ENCODE data around the gene DLGAP1.
"Not testable (repeated sequence)": the region's sequence is repeated elsewhere in the genome, so short reads cannot be mapped to it uniquely, and the experiment has no call there.

DLGAP1 gene

DNA sequence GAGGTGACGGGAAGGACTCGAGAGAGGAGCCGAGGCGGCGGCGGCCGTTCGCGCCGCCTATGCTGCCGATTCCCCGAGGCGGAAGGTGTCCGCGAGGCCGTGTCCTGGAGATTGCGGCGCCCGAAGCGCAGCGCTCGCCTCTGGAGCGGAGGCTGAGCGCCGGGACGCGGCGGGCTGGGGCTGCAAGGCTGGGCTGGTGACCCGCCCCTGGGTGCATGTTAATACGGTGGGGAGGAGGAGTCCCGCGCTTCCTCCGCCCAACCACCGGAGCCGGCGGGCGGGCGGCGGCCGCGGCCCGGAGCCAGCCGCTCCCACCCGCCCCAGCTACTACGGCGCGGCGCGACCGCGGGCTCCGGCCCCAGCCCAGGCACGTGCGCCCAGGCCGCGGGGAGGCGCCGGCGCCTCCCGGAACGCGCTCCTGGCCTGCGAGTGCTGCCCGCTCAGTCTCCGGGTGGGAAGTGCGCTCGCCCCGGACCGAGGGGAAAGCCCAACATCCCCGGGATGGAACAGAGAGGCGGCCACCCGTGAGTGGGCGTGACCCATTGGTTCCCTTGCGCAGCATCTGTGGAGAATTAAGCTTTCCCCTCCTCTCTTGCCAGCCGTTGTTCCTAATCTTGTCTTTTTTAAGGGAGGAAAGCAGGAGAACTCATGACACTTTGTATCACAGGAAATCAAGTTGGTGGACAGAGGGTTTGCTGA is at the start of gene DLGAP1:
DLGAP1 (minus strand) TSS at position 195 of the 699 bp plus-strand sequence.
- DNase-seq, result no peak

DNA sequence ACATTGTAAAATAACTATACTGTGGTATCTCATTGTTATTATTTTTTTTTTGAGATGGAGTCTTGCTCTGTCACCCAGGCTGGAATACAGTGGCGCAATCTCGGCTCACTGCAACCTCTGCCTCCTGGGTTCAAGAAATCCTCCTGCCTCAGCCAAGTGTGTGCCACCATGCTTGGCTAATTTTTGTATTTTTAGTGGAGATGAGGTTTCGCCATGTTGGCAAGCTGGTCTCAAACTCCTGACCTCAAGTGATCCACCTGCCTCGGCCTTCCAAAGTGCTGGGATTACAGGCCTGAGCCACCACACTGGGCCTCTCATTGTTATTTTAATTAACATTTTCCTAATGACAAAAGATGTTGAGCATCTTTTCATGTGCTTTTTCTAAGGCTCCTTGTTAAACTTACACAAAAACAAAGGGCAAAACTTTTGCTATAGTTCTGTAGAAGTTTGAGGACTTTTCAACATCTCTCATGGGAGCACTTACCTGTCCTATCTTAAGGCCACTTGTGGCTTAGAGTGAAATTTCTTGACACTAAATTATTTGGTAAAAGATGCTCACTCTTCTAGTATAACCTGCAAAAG is 39.7 kb upstream of the DLGAP1 start:
- not testable (repeated sequence) for DNase-seq

DNA sequence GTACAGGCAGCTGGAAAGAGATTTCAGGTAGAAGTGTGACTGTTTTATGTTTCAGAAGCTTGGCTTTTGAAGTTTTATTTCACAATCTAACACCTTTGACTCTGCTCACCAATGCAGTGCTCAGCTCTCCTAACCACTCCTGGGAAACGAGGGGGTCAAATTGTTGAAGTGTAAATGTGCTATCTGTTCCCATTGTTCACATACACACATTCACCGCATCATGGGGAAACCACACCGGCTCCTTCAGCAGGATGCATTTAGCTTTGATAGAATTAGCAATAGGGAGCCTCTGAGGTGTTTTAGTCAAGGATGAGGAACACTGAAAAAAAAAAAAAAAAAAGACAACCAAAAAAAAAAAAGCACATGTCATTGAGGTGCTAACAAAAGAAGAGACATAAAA is 13.4 kb upstream of the DLGAP1 start:
- DNase-seq, result no peak

DNA sequence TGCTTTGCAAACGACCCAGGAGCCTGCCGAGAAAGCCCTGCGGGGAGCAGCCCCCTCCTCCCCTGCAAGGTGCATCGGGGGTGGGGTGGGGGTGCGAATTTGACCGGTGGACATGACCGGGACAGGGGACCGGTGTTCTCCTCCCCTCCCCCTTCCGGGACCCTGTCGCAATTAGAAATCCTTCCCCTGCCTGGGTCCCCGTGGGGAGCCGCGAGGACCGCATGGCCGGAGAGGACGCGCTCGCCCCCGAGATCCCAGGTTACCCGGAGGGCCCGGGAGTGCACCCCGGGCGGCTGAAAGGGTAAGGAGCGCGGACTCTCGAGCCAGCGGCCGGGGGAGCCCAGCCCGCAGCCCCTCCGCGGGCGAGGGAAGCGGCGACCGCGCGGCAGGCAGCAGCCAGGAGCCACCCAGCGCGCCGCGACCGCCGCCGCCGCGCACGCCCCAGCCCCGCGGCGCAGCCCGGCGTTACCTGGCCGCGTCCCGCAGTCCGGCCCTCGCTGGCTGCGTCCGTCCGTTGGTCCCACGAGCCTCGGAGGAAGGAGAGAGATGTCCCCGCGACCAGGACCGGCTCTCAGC is 482 bp downstream of the DLGAP1 start:
- no peak for DNase-seq

DNA sequence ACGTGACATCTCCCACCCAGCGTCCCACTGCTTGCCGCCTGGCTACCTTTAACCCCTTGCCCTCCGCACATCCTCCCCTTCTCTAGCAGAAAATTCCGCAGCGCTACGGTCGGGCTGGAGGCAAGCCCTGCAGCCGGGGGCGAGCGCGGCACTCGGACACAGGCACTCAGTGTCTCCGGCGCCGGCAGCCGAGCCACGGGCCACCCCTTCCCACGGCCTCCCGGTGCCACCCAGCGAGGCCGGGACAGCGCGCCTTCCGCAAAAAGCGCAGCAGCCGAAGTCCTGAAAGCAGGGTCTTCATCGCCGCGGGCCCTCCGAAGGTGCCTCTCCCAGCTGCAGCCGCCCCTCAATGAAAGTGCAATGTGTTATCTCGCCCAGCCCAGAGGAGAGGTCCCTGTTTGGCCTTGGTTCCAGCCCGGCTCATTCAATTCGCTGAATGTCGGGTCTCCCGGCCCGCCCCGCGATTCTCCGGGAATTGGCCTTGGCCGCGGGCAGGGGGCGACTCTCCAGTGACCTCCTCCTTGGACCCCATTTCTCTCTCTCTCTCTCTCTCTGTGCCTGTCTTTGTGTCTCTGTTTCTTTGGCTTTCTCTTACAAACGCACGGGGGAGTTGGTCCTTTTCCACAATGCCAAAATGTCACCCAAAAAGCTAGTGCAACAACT is 1.1 kb downstream of the DLGAP1 start:
- DNase-seq, result no peak

DNA sequence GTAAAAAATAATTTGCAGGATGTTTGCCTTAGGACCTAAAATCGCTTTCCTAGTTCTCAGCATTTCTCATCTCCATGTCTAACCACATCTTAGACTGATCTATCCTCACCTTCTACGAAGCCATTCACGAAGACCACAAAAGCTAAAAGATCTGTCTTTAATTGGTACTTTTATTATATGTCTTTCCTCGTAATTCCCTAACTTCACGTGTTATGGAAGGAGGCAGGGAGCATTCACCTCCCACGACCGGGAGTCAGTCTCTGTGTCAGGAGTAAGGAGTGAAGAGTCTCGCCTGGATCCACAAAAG is 1.6 kb downstream of the DLGAP1 start:
- no peak for DNase-seq

DNA sequence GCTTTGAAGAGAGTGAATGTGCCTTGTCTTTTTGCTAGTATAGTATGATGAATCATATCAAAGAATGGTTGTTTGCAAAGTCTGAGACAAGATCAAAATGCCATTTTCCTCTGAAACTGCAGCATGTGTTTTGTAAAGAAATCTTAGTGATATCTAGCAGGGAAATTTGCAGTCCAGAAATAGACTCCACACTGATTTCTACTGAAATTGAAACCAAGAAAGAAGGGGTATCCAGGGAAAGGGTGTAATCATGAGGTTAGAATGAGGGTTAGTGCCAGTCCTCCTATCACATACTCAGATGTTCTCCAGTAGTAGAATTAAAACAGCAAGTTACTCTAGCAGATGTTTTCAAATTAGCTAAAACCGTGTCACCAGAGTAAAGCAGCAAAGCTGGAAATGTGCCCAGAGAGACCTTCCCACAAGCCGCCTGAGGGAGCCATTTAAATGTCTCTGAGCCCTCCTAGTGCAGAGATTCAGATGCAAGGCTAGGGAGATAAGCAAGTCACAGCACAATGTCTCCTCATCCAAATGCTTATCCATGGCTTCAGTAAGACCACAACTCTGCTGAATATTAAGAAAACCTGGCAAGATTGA is 4.9 kb downstream of the DLGAP1 start:
- no peak for DNase-seq

DNA sequence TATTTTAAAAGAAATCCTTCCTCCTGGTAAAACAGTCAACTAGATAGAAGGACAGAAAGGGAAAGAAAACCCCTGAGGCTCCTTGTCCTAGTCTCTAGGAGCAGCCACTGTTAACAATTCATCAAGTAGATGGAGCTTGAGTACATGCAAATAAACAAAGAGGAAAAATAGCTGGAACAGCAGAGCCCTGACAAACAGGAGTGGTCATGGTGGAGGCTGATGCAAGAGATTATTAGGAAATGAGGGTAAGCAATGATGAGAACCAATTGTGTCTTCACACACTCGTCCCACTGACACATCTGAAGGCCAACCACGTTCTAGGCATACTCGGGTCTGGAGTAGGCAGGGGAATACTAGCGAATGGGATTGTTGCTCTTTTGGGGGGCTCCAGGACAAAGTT is 9.2 kb downstream of the DLGAP1 start:
- no peak for DNase-seq

DNA sequence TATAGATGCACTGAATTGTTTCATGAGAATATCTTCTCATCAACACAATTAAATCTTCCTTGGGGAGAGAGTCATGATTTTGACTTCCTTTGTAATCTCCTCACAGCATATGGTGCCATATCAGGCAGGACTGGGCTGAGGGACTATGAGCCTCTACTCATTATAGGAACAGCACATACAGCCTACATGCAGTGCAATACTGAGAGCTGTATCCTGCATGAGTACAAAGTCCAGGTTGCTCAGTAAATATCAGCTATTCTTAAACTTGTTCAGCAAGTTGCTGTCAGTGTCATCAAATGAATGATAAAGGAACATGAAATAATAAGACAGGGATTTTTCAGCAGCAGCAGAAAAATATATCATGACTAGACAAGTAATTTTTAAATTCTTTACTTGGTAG is 10.8 kb downstream of the DLGAP1 start:
- no peak for DNase-seq

DNA sequence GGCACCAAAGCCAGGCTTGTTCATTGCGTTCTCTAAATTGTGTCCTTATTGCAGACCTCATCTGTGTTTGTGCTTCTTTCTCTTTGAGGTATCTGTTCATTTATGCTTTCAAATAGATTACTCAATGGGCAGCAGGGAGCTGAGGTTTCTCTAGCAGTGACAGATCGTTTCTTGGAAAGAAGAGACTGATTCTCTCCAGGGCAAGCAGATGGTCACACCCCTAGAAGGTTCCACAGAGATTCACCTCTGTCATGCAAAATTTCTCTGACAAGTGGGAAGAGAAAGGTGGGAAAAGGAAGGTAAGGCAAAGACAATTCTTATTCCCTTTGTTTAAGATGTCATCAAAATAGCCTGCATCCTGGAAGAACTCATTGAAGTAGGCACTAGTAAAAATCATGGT is 14.0 kb downstream of the DLGAP1 start:
- DNase-seq, result no peak

DNA sequence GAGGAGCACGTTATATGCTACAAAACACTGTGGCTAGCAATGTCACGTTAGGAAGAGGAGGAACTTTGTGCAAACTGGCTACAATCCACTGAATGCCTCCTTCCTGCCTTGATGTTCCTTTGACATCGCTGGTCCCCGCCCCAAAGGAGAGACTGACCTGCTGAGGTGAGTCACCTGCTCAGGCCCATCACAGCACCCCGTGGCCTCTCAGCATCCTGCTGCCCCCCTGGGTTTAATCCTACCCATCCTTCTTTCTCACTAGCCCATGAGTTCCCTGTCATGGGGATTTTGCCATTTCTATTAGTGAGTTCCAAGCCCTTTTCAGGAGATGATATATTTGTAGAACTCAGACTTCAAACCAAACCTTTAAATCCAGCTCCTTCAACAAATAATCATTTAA is 16.2 kb downstream of the DLGAP1 start:
- DNase-seq, result no peak

DNA sequence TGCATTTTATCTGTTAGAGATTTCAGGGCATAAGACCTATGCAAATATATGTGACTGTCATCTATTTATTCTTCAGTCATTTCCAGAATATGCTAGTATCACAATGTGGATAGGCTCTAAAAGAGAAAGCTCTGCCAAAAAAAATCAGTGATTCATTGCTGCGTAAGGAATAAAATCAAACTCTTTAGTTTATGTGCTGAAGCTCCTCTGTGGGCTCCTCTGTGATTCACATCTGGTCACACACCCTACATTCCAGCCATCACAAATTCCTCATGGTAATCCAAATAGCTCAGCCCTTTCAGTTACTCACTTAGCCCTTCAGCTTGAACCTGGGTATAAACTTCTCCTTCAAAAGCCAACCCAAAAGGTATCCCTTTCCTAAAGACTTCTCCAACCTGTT is 21.4 kb downstream of the DLGAP1 start:
- DNase-seq, result no peak

DNA sequence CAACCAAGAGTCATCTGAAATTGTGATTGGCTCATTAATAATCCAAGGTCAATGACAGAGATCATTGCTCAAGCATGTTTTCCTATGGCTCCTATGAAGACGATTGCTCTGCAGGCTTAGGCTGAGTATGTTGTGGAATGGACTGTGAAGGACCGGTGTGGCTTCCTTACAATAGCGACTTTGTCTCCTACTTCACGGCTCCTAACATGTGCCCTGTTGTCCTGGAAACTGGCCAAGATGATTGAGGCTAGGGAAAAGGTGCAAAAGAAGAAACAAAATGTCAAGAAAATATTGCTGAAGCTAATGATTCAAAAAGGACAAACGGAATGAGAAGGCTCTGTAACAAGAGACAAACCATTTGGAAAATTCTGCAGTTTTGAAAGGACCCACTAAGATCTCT is 24.3 kb downstream of the DLGAP1 start:
- DNase-seq, result no peak

DNA sequence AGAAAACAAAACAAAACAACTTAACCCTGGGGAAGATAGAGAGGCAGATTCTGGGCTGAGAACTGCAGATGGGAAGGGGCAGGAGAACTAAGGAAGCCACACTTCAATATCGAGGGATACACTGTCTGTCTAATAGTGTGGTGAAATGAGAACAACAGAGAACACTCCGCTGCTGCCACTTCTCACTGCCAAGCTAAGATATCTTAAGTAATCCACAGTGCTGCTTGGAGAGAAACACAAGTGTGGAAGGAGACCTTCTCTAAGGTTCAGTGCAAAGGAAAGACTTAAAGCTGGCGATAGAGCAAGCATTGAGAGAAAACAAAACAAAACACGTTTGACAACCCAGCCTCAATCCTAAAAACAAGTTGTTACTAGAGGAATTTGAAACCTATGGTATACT is 37.4 kb downstream of the DLGAP1 start:
- no peak for DNase-seq

DNA sequence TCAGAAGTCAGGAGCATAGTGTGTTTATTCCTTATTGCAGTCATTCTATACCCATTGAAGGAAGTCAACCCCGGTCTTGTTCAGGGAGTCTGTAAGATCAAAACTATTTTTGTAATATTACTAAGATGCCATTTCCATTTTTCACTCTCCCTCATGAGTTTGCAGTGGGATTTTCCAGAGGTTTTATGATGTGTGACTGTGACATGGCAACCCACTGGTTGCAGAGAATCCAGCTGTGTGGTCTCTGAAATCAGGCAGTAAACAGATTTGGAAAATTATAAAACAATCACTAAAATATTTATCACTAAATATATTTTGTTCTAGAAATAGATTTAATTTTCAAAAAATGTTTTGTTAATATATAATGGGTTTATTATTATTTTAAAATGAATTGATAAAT is 38.1 kb downstream of the DLGAP1 start:
- no peak for DNase-seq

DNA sequence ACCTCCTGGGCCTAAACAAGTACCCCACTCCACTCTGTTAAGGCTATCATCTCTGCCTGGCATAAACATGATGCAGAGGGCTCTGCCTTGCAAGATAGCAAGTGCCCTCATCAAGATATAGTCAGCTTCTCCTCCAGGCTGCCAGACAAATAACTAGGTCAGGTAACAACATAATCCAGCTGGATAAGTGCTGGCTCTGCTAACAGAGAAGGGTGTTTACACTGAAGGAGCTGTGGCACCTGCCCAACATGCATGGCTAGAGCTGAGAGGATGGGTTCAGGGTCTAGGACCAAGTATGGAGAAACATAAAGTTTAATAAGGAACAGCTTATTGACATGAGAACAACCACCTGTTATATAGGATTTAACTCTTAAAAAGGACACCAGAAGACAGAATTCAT is 42.8 kb downstream of the DLGAP1 start:
- no peak for DNase-seq

DNA sequence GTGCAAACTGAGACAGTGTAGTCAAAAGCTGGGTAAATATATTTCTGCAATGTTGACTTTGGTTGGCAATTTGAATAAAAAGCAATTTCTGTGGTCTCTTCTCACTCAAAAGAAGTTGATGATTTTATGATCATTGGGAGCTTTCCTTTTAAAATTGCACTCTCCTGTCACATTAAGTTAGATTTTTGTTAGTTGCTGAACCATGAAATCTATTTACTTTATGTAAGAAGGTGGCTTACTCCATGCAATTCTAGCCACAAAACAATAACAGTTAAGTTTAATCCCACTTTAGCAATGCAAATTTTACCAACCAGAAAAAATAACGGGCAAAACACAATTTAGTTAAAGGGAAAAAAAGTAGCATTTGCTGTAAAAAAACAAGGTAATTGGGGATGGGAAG is 48.3 kb downstream of the DLGAP1 start:
- no peak for DNase-seq

DNA sequence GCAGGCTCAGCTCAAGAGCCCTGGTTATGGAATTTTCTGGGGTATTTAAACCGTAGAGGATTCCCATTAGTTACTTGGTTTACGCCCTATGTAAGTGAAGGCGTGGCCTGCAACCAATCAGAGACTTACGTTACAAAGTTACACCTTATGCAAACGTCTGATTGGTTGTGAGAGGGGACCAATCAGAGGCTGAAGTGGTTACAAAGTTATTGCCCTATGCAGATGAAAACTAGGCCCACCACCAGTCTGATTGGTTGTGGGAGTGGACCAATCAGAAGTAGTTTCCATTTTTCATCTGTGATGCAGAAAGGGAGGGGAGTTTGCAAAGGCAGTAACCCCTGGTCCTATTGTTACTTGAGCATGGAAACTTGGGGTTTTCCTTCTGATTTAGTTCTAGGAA is 49.1 kb downstream of the DLGAP1 start:
- no peak for DNase-seq

DNA sequence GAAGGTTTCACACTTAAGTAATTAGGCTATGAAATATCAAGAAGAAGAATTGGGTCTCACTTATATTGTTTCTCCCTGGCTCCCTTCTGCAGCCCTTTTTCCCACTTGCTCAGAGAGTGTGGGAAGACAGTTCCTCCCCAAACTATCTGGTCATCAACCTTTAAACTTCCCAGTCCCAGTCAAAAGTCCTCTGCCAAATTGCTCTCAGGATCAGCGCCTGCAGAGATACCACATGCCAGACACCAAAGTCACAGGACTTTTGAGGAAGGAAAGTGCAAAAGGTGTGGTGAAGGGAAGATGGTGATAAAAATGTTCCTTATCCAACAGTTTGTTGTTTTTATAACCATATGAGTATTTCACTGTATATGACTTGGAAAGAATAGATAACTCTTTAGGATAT is 51.3 kb downstream of the DLGAP1 start:
- no peak for DNase-seq

DNA sequence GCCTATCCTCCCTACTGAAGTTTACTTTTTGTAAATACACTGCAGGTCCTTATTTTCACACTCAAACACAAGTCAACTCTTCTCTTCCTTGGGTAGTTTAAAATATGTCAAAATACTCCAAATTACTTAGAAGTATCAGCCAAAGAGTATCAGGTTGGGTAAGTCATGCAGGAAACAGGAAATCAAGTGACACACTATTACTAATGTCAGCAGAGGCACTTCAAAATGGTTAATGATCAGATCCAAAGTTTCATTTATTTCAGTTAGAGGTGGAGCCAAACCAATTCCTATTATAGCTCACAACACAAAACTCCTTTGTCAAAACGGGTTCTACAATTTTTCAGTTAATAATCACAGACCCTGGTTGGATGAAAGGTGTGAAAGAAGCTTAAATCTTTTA is 54.2 kb downstream of the DLGAP1 start:
- no peak for DNase-seq

DNA sequence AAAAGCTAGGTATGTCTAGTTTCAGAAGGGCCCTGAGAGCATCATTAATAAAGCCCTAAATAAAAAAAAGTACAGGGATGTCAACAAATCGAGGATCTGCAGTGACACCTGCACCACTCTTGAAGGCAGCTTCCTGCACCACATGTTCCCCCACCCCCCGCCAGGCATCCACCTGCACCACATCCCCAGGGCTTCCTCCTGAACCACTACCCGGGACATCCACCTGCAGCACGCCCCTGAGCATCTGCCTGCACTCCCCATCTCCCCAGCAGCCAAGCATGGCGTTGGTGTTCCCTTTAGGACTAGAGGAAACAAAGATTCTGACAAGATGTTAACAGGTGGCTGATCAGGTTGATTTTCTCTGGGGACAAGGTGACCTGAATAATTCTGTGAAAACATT is 55.2 kb downstream of the DLGAP1 start:
- DNase-seq, result no peak

DNA sequence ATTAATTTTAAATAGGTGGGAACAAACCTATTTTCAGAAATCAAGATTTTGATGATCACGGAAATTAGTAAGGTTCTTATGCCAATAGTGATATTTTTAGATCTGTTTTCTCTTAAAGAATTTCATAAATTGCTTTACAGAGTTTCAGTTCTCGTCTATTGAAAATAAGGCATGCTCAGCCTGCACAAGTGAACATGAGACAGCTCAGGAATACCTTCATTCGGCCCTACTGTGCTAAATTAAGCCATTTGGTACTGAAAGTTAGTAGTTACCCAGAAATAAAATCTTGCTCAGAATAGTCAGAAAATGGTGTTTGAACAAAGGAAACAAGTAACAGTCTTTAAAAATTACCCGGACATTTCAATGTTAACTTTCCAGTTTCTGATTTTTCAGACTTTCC is 60.4 kb downstream of the DLGAP1 start:
- DNase-seq, result no peak

DNA sequence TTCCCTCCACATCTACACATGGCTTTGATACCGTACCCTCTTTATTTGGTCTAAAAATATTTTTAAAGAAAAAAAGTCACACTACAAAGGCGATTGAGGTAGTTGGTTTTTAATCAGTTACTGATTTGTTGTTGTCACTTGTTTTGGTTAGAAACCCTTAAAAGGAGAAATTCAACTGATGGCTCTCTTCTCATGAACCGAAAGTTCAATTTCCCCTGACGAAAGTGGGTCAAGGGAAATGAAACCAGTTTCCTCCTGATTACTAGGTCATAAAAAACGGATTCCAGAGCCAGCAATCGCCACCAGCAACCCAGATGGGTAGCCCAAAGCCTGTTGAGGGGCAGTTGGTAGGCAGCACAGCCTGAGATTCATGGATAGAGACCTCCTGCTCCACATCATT is 63.2 kb downstream of the DLGAP1 start:
- DNase-seq, result no peak

DNA sequence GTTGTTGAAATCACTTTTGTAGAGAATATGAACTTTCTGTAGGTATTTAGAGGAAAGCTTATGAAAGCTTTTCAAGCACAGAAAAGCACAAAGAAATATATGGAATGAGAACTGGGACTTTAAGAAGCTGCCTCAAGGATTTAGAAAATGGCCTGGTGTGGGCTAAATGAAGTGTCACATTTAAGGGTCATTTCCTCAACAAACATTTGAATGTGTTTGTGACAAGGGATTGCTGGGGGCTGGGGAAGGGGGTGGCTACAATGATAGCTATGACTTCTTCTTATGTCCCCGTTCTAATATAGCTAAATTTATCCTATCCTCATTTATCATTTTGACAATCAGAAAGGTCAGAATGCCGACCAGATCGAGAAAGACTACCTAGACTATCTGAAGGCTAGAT is 69.2 kb downstream of the DLGAP1 start:
- DNase-seq, result no peak
